GM12878 (cell line): ENCODE data around the gene NEFH. TPM values are rescaled to one million over a fixed set of nuclear protein-coding genes. Genes with fewer than 3 reads are reported as not detected.

Experiments
- ATAC-seq: fragments of 200-7000 bp; cut with Tn5 transposase; 3 replicates; pipeline ENCODE4 v1.9.1; 2020; ENCODE audit warnings: mild to moderate bottlenecking, moderate library complexity
- BruUV-seq: library from RNA; stranded (reverse); fragments of 400-500 nt; replicated peaks from 2 replicates; lab custom pipeline; 2021; lab: Mats Ljungman, UMichigan
- CTCF ChIA-PET: fragments of 300-600 bp; sonication (Branson Sonifier 250); formaldehyde crosslinking; extraction: SDS; loops from one replicate; lab custom pipeline; 2021; ENCODE audit warnings: inconsistent platforms; lab: Yijun Ruan, JAX
- POLR2A ChIA-PET: fragments of 350-600 bp; formaldehyde crosslinking; extraction: SDS; loops from one replicate; lab custom pipeline; 2021; ENCODE audit warnings: inconsistent platforms; lab: Charles Lee
- RAD21 ChIA-PET: fragments of 300-600 bp; sonication (Branson Sonifier 250); formaldehyde crosslinking; loops from one replicate; lab custom pipeline; 2023; ENCODE audit warnings: antibody characterized with exemption; ENCODE audit not compliant: unreplicated experiment; lab: Charles Lee
- SMC1A ChIA-PET: fragments of 300-600 bp; sonication (Branson Sonifier 250); formaldehyde crosslinking; loops from one replicate; lab custom pipeline; 2023; ENCODE audit not compliant: unreplicated experiment, uncharacterized antibody; lab: Charles Lee
- DNase-seq: peaks from one replicate; pipeline ENCODE4 v3.0.0-alpha.2; 2011; ENCODE audit warnings: low read depth, low spot score
- FAIRE-seq: peaks from 3 replicates; lab custom pipeline; 2011; peaks lifted over from hg19 to GRCh38; lab: Jason Lieb, UNC
- H2AFZ ChIP-seq: 2 replicates; pipeline ENCODE4 v1.6.0; 2011; ENCODE audit warnings: low read depth, low read length, control low read depth; ENCODE audit not compliant: control insufficient read depth
- H3K27ac ChIP-seq: 2 replicates; pipeline ENCODE4 v1.5.1; 2011; ENCODE audit warnings: control low read depth; ENCODE audit not compliant: control insufficient read depth, insufficient read depth
- H3K27me3 ChIP-seq, 2 experiments: replicated peaks in 1 of 2; 2 replicates each; pipeline versions ENCODE4 v1.6.0 to v1.6.1; 2011; ENCODE audit warnings: low read length in 1 of 2; ENCODE audit not compliant: control insufficient read depth in 2 of 2, insufficient read depth in 2 of 2
- H3K36me3 ChIP-seq, 2 experiments: 2 replicates each; pipeline ENCODE4 v1.5.1; 2011; ENCODE audit warnings: low read length in 1 of 2; ENCODE audit not compliant: control insufficient read depth in 2 of 2, insufficient read depth in 2 of 2
- H3K4me1 ChIP-seq: 2 replicates; pipeline ENCODE4 v1.6.1; 2011; ENCODE audit warnings: mild to moderate bottlenecking, low read length, moderate library complexity, mixed read lengths; ENCODE audit not compliant: control insufficient read depth, insufficient read depth
- H3K4me2 ChIP-seq: 2 replicates; pipeline ENCODE4 v1.6.0; 2011; ENCODE audit warnings: control low read depth; ENCODE audit not compliant: control insufficient read depth, insufficient read depth
- H3K4me3 ChIP-seq: fragments of 200-600 bp; sonication (generic); 2 replicates; pipeline ENCODE4 v1.5.1; 2016
- H3K79me2 ChIP-seq: 2 replicates; pipeline ENCODE4 v1.6.0; 2011; ENCODE audit warnings: low read length; ENCODE audit not compliant: control insufficient read depth, insufficient read depth
- H3K9ac ChIP-seq: 2 replicates; pipeline ENCODE4 v1.8.0; 2011; ENCODE audit warnings: low read length, control low read depth, mixed read lengths; ENCODE audit not compliant: control insufficient read depth, insufficient read depth
- H3K9me3 ChIP-seq: replicated peaks from 3 replicates; pipeline ENCODE4 v1.5.1; 2011; ENCODE audit warnings: mild to moderate bottlenecking, low read length; ENCODE audit not compliant: control insufficient read depth, insufficient read depth
- H4K20me1 ChIP-seq: 2 replicates; pipeline ENCODE4 v1.6.0; 2011; ENCODE audit not compliant: control insufficient read depth, insufficient read depth
- ETV6 ChIP-seq, 2 experiments: fragments of 450-650 bp in 1 of 2; IDR thresholded peaks in 1 of 2; conservative IDR thresholded peaks in 1 of 2; 2 replicates each; pipeline ENCODE4 v1.6.1; 2014; ENCODE audit warnings: antibody characterized with exemption in 1 of 2, borderline replicate concordance in 1 of 2, low read depth in 1 of 2, mild to moderate bottlenecking in 1 of 2, moderate library complexity in 1 of 2
- FOS ChIP-seq: IDR thresholded peaks from 3 replicates; pipeline ENCODE4 v1.6.1; 2011; ENCODE audit warnings: borderline replicate concordance; ENCODE audit not compliant: insufficient read length; ENCODE audit errors: extremely low read depth
- GATAD2B ChIP-seq: fragments of 450-650 bp; conservative IDR thresholded peaks from 2 replicates; pipeline ENCODE4 v1.6.1; 2017; ENCODE audit warnings: low read depth, mild to moderate bottlenecking, moderate library complexity
- NFXL1 ChIP-seq: fragments of 450-650 bp; IDR thresholded peaks from 2 replicates; pipeline ENCODE4 v1.6.1; 2017; ENCODE audit warnings: antibody characterized with exemption, mild to moderate bottlenecking, borderline replicate concordance
- NR2C1 ChIP-seq: fragments of 450-650 bp; IDR thresholded peaks from 2 replicates; pipeline ENCODE4 v1.6.1; 2017; ENCODE audit warnings: antibody characterized with exemption, mild to moderate bottlenecking, moderate library complexity
- PAX8 ChIP-seq: fragments of 450-650 bp; IDR thresholded peaks from 2 replicates; pipeline ENCODE4 v1.6.1; 2017; ENCODE audit warnings: mild to moderate bottlenecking, moderate library complexity
- SMARCA5 ChIP-seq: fragments of 450-650 bp; IDR thresholded peaks from 2 replicates; pipeline ENCODE4 v1.6.1; 2017; ENCODE audit warnings: mild to moderate bottlenecking
- SREBF2 ChIP-seq: IDR thresholded peaks from 2 replicates; pipeline ENCODE4 v1.6.1; 2012; ENCODE audit warnings: mild to moderate bottlenecking, low read length
- SUPT20H ChIP-seq: IDR thresholded peaks from 2 replicates; pipeline ENCODE4 v1.6.1; 2011; ENCODE audit warnings: low read depth, mild to moderate bottlenecking, low read length, moderate library complexity, borderline replicate concordance; ENCODE audit not compliant: control insufficient read depth
- TARDBP ChIP-seq: IDR thresholded peaks from 2 replicates; pipeline ENCODE4 v1.6.1; 2016; ENCODE audit warnings: borderline replicate concordance
- ZNF24 ChIP-seq: fragments of 450-650 bp; IDR thresholded peaks from 2 replicates; pipeline ENCODE4 v1.6.1; 2017; ENCODE audit warnings: antibody characterized with exemption, mild to moderate bottlenecking
- ZSCAN29 ChIP-seq: fragments of 450-650 bp; IDR thresholded peaks from 2 replicates; pipeline ENCODE4 v1.6.1; 2017; ENCODE audit warnings: mild to moderate bottlenecking, moderate library complexity
- WGBS: methylation state at CpG from one replicate; pipeline ENCODE4 v1.1.6; 2016; ENCODE audit warnings: low lambda C conversion rate; ENCODE audit not compliant: insufficient replicate concordance, insufficient coverage; ENCODE audit errors: missing lambda C conversion rate; 5-methylcytosine and 5-hydroxymethylcytosine counted together
- in situ Hi-C: fragments of 300-500 bp; cut with MboI; formaldehyde crosslinking; loops from 9 replicates; pipeline ENCODE4 v1.14.3; 2018; ENCODE audit warnings: mixed read lengths
- intact Hi-C: fragments of 100-400 bp; cut with micrococcal nuclease; formaldehyde crosslinking; loops from one replicate; pipeline ENCODE4 v1.14.2; 2022; ENCODE audit not compliant: unreplicated experiment
- polyA plus RNA-seq, 11 experiments: library from polyadenylated mRNA; depleted of rRNA in 4 of 11; unstranded in 6 of 11; stranded (reverse) in 5 of 11; fragments of >200 nt; fragmentation: Nextera tagmentation in 4 of 11; fragmentation: Illumina TruSeq in 1 of 11; extraction: Ambion mirVana in 4 of 11; extraction: Trizol in 1 of 11; gene quantifications; 1 replicate in 1 of 11; 2 replicates in 10 of 11; pipeline versions ENCODE4 v1.2.1 to v1.2.3, GENCODE V29; 2011 to 2016; ENCODE audit warnings: inconsistent platforms in 2 of 11, missing spikeins in 2 of 11, low read depth in 1 of 11
- total RNA-seq, 4 experiments: library from RNA; depleted of rRNA in 3 of 4; stranded (reverse); fragments of >200 nt in 3 of 4; fragmentation: Illumina TruSeq in 1 of 4; extraction: Trizol in 1 of 4; gene quantifications; 2 replicates each; pipeline versions ENCODE4 v1.2.1 to v1.2.3, GENCODE V29; 2013 to 2021
- TF ChIP-seq, protein P1 (sequence below): fragments of 450-650 bp; IDR thresholded peaks from 2 replicates; pipeline ENCODE4 v1.6.1; 2017; ENCODE audit warnings: mild to moderate bottlenecking, moderate library complexity
- TF ChIP-seq, protein P2 (sequence below): fragments of 450-650 bp; IDR thresholded peaks from 2 replicates; pipeline ENCODE4 v1.6.1; 2017; ENCODE audit warnings: antibody characterized with exemption, mild to moderate bottlenecking, moderate library complexity
- TF ChIP-seq, protein P3 (sequence below): fragments of 450-650 bp; IDR thresholded peaks from 2 replicates; pipeline ENCODE4 v1.6.1; 2017; ENCODE audit warnings: borderline replicate concordance

NEFH gene
- total and polyA plus RNA-seq, 10 of the 15 experiments (the other 5 are each of a cell fraction or from before 2014, with no cell fraction given): 0.02 to 0.25 (median 0.09) TPM

DNA sequence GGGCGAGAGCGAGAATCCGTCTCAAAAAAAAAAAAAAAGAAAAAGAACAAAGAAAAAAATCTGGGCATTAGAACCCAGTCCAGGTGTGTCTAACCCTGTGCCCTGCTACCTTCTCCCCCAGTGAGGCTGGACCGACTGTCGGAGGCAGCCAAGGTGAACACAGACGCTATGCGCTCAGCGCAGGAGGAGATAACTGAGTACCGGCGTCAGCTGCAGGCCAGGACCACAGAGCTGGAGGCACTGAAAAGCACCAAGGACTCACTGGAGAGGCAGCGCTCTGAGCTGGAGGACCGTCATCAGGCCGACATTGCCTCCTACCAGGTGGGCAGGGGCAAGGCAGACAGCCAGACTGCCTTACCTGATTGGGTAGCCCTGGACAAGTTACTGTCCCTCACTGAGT is 3.2 kb downstream of the NEFH start (continued):
- TF ChIP-seq, protein P1, sequence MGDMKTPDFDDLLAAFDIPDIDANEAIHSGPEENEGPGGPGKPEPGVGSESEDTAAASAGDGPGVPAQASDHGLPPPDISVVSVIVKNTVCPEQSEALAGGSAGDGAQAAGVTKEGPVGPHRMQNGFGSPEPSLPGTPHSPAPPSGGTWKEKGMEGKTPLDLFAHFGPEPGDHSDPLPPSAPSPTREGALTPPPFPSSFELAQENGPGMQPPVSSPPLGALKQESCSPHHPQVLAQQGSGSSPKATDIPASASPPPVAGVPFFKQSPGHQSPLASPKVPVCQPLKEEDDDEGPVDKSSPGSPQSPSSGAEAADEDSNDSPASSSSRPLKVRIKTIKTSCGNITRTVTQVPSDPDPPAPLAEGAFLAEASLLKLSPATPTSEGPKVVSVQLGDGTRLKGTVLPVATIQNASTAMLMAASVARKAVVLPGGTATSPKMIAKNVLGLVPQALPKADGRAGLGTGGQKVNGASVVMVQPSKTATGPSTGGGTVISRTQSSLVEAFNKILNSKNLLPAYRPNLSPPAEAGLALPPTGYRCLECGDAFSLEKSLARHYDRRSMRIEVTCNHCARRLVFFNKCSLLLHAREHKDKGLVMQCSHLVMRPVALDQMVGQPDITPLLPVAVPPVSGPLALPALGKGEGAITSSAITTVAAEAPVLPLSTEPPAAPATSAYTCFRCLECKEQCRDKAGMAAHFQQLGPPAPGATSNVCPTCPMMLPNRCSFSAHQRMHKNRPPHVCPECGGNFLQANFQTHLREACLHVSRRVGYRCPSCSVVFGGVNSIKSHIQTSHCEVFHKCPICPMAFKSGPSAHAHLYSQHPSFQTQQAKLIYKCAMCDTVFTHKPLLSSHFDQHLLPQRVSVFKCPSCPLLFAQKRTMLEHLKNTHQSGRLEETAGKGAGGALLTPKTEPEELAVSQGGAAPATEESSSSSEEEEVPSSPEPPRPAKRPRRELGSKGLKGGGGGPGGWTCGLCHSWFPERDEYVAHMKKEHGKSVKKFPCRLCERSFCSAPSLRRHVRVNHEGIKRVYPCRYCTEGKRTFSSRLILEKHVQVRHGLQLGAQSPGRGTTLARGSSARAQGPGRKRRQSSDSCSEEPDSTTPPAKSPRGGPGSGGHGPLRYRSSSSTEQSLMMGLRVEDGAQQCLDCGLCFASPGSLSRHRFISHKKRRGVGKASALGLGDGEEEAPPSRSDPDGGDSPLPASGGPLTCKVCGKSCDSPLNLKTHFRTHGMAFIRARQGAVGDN: no peak
- TF ChIP-seq SMARCA5: no peak
- no peak for TF ChIP-seq SREBF2
- TF ChIP-seq SUPT20H: no peak
- no peak for TF ChIP-seq NFXL1
- no peak for TF ChIP-seq TARDBP
- no peak for TF ChIP-seq PAX8
- TF ChIP-seq NR2C1: no peak
- TF ChIP-seq ZSCAN29: no peak
- TF ChIP-seq, all 136 proteins: peak for 0

DNA sequence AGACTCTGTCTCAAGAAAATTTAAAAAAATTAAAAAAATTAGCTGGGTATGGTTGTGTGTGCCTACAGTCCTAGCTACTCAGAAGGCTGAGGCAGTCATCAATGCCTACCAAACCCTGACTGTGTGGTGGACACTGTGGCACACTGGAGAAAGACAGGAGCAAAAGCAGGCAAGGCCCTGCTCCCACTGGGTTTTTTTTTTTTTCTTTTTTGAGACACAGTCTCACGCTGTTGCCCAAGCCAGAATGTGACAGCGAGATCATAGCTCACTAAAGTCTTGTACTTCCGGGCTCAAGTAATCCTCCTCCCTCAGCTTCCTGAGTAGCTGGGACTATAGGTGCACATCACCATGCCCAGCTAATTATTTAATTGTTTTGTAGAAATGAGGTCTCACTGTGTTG is 4.6 kb downstream of the NEFH start:
- no peak for ATAC-seq
- no peaks in the 10 kb centered on the region for H3K4me1 ChIP-seq
- H2AFZ ChIP-seq: no peak overlapping the region
- in situ Hi-C loops (no loop called here), intact Hi-C loops (no loop called here)
- no peak for FAIRE-seq
- H3K27ac ChIP-seq: no peak overlapping the region
- WGBS: 17% methylated on average over 2 of the region's 3 CpGs
- no peaks in the 10 kb centered on the region for H3K36me3 ChIP-seq
- H3K4me3 ChIP-seq: no peak overlapping the region
- DNase-seq: no peak
- BruUV-seq: no TSS peak
- H3K4me2 ChIP-seq: no peak overlapping the region
- RAD21 ChIA-PET: interaction anchor here (0.9 kb wide), 1 partner anchor 89 kb away, joined by 3 read pairs; no protein-coding TSS in a partner anchor
- H3K27me3 ChIP-seq: no peaks in the 10 kb centered on the region; a peak in 1 of 4 replicates
- no peak overlapping the region for H3K9ac ChIP-seq
- SMC1A ChIA-PET: interaction anchor here (1.2 kb wide), 1 partner anchor 10 kb away, joined by 4 read pairs; no protein-coding TSS in a partner anchor
- CTCF ChIA-PET: interaction anchor here (0.9 to 1.1 kb wide), 2 partner anchors 14 to 39 kb away, joined by 3 to 4 read pairs; no protein-coding TSS in a partner anchor
- no peaks in the 10 kb centered on the region for H4K20me1 ChIP-seq
- no peaks in the 10 kb centered on the region for H3K79me2 ChIP-seq
- H3K9me3 ChIP-seq: no peaks in the 10 kb centered on the region; the same call in 2 of the 3 replicates
- POLR2A ChIA-PET: interaction anchor here (0.6 to 0.7 kb wide), 2 partner anchors 13 to 125 kb away, joined by 3 read pairs; no protein-coding TSS in a partner anchor
- TF ChIP-seq ZNF24: no peak
- TF ChIP-seq, protein P2, sequence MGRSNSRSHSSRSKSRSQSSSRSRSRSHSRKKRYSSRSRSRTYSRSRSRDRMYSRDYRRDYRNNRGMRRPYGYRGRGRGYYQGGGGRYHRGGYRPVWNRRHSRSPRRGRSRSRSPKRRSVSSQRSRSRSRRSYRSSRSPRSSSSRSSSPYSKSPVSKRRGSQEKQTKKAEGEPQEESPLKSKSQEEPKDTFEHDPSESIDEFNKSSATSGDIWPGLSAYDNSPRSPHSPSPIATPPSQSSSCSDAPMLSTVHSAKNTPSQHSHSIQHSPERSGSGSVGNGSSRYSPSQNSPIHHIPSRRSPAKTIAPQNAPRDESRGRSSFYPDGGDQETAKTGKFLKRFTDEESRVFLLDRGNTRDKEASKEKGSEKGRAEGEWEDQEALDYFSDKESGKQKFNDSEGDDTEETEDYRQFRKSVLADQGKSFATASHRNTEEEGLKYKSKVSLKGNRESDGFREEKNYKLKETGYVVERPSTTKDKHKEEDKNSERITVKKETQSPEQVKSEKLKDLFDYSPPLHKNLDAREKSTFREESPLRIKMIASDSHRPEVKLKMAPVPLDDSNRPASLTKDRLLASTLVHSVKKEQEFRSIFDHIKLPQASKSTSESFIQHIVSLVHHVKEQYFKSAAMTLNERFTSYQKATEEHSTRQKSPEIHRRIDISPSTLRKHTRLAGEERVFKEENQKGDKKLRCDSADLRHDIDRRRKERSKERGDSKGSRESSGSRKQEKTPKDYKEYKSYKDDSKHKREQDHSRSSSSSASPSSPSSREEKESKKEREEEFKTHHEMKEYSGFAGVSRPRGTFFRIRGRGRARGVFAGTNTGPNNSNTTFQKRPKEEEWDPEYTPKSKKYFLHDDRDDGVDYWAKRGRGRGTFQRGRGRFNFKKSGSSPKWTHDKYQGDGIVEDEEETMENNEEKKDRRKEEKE: no peak
- no peak for TF ChIP-seq FOS
- no peak for TF ChIP-seq ETV6 (conservative IDR thresholded peaks at IDR 0.05 in 1 of 2, IDR thresholded peaks at IDR 0.05 in 1 of 2; ENCODE audit: borderline replicate concordance in 1 of 2, low read depth in 1 of 2)
- no peak for TF ChIP-seq GATAD2B
- TF ChIP-seq, protein P3, sequence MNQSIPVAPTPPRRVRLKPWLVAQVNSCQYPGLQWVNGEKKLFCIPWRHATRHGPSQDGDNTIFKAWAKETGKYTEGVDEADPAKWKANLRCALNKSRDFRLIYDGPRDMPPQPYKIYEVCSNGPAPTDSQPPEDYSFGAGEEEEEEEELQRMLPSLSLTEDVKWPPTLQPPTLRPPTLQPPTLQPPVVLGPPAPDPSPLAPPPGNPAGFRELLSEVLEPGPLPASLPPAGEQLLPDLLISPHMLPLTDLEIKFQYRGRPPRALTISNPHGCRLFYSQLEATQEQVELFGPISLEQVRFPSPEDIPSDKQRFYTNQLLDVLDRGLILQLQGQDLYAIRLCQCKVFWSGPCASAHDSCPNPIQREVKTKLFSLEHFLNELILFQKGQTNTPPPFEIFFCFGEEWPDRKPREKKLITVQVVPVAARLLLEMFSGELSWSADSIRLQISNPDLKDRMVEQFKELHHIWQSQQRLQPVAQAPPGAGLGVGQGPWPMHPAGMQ: no peak
